Hematopoietic multipotent progenitor cell treated with erythropoietin and hydrocortisone succinate and interleukin-3 and kit ligand, for 17 days (in vitro differentiated cells): ENCODE measurements around the gene LPCAT2.

Experiments
- DNase-seq: peaks from one replicate; pipeline ENCODE4 v3.0.0-alpha.2; 2015; ENCODE audit warnings: low spot score

LPCAT2 gene

DNA sequence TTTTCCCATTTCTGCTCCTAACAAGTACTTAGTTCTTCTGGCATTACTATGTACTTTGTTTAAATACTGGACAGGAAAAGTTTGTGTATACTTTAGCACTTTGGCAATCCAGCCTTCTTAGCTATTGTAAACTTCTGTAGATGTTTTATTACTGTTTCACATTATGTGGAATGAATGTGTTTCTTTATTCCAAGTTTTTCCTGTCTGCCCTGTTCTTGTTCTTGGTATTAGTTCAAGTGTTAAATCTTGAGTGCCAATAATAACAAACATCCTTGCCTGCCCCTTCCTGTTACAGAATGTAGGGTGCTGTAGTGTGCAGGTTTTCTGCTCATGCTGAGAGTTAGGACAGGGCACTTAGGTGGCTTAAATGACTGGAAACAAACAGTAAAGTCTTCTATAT lies 50.4 kb downstream of the LPCAT2 start:
- DNase-seq = no peak

- no peak for DNase-seq
These were observed 51.2 kb downstream of the LPCAT2 start for GRCh38 chr16:55559933-55560516.

DNA sequence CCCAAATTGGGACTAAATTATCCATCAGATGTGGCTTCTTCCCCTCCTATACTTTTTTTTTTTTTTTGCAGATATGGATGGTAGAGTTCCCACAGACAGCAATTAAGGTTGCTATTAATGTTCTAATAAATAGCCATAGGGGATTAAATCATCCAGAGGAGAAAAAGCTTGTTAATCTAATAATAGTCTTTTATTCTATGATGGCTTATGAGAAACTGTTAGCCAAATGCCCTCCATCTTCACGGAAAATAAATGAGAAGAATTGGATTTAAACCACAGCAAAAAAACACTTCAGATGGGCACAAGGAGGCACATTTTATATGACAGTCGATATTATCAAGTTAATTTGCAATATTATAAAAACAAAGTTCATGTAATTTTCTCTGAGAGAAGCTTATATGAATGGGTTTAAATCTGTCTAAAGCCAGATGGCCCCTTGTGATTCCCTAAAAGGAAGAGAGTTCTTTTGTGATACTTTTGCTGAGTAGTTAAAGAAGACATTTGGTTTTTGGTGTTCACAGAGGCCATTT lies 52.5 kb downstream of the LPCAT2 start:
- no peak for DNase-seq

DNA sequence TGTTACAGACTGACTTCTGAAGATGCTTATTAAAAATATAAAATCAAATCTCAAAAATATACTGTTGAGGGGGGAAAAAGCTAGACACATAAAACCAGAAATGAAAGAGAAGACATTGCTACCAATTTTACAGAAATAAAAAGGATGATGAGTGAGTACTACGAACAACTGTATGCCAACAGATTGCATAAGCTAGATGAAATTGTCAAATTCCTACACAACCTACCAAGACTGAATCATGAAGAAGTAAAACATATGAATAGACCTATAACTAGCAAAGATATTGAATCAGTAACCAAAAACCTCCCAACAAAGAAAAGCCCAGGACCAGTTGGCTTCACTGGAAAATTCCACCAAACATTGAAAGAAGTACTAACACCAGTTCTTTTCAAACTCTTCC lies 54.1 kb downstream of the LPCAT2 start:
- DNase-seq = no peak

- no peak for DNase-seq
These were observed 54.9 kb downstream of the LPCAT2 start for GRCh38 chr16:55563797-55564196.

GRCh38 chr16:55565086-55565485 lies 56.2 kb downstream of the LPCAT2 start:
- DNase-seq = no peak

DNA sequence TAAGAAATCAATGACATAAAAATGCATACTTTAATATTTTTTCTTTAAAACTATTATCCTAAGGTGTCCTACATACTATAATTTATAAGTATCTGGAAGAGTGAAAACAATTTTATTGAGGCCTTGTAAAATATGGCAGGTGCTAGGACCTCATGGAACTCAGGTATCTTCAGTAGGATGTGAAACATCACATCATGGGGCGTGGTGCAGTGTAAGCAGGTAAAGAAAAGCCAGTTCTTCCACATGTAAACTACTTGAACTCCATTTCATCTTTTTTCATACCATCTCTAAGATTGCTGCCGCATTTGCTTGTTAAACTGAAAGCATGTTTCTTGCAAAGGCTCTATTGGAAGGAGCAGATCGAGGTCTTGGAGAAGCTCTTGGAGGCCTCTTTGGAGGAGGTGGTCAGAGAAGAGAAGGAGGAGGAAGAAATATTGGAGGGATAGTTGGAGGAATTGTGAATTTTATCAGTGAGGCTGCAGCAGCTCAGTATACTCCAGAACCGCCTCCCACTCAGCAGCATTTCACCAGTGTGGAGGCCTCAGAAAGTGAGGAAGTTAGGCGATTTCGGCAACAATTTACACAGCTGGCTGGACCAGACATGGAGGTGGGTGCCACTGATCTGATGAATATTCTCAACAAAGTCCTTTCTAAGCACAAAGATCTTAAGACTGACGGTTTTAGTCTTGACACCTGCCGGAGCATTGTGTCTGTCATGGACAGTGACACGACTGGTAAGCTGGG lies 57.7 kb downstream of the LPCAT2 start, which contains the start of gene CAPNS2:
TSS of gene CAPNS2 (plus strand) at position 253 of the 744 bp plus-strand sequence. CDS start at position 326, 73 bp downstream.
- no peak for DNase-seq

- no peak for DNase-seq
These were observed 58.5 kb downstream of the LPCAT2 start for GRCh38 chr16:55567382-55567781.

GRCh38 chr16:55568207-55568606 lies 59.3 kb downstream of the LPCAT2 start:
- DNase-seq = no peak

GRCh38 chr16:55569025-55569424 lies 60.2 kb downstream of the LPCAT2 start:
- no peak for DNase-seq

DNA sequence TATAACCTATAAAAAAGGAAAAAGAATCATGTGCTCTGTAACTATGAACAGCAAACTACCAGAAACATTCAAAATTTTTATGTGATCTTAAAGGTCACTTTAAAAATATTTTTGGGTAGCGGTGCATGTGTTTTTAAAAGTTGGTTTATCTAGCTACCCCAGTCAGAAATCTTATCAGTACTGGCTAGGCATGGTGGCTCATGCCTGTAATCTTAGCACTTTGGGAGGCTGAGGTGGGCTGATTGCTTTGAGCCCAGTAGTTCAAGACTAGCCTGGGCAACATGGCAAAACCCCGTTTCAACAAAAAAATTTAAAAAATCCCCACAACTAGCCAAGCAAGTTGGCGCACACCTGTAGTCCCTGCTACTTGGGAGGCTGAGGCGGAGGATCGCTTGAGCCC lies 61.3 kb downstream of the LPCAT2 start:
- DNase-seq = no peak

- DNase-seq = no peak
These were observed 62.5 kb downstream of the LPCAT2 start for GRCh38 chr16:55571191-55571897.

- no peak for DNase-seq
These were observed 63.6 kb downstream of the LPCAT2 start for GRCh38 chr16:55572439-55572838.

- no peak for DNase-seq
These were observed 65.9 kb downstream of the LPCAT2 start for GRCh38 chr16:55574811-55575210.

DNA sequence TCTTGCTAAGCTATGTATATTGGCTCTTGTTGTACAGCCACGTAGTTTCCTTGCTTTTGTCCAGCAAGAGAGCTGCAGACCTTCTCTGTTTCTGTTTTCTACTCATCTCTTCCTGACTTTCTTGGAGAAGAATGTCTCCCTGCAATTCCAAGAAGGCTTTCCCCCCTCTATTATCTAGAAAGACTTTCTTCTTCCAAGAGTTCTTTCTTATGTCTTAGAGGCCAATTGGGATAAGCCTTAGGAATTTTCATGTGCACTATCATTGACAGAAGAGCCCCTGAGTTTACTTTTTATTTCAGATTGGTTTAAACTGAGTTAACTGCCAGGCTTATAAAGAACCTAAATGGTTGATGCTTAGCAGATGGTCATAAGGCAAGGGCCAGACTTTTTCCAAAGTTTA lies 66.6 kb downstream of the LPCAT2 start:
- no peak for DNase-seq

DNA sequence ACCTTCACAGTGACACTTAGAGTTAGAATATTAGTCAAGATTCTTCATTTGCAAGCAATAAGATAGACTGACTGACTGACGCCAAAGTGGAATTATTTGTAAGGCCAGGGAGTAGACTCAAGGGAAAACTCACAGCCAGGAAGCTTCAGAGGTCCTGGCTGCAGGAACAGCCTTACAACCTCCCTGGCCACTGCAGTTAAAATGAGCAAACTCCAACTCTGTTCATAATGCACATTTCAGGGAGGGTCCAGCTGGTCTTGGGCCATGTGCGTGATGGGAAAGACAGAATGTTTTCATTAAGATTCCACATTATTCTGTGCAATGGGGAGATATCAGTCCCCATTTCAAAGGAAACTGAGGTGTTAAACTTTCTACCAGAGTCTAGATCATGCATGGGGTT lies 67.5 kb downstream of the LPCAT2 start:
- DNase-seq = no peak

DNA sequence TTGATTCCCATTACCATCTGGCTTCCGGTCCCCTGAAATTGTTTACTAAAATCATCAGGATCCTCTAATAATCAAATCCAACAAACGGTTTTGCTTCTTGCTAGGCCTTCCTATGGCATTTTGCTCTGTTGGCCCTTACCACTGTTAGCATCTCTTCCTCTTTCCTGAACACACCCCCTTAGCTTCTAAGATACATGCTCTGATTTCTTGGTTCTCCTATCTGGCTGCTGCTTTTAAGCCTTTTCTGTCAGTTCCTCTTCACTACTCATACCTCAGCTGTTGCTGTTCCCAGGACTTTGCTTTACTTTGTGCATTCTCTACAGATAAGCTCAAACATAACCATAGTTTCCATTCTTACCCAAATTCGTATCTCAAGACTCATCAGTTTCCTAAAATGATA lies 69.0 kb downstream of the LPCAT2 start:
- DNase-seq = no peak

DNA sequence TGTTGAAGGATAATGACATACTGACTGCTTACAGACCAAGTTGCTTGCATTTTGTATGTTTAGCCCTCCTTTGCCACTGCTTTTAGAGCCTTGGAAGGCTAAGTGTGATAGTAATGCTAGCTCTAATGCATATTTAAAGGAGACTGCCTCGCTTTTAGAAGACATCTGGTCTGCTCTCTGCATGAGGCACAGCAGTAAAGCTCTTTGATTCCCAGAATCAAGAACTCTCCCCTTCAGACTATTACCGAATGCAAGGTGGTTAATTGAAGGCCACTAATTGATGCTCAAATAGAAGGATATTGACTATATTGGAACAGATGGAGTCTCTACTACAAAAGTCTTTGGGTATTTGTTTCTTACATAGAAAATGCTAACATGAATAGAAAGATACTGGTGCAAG lies 76.8 kb downstream of the LPCAT2 start:
- DNase-seq = no peak

DNA sequence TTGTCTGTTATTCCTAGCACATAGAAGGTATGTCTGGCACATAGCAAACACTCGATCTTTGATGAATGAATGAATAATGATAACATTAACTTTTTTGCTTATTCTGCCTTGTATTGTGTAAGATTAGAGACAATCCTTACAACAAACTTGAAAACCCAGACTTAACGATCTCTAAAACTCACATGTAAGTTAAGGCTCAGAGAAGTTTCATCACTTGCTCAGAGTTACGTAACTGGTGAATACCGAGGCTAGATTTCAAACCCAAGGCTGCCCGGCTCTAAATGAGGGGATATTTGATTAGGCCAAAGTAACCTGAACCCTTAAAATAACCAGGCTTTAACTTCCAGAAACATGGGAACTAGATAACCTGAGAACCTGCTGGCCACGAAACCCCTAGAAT lies 79.9 kb downstream of the LPCAT2 start:
- no peak for DNase-seq

- DNase-seq = no peak
These were observed 83.4 kb downstream of the LPCAT2 start for GRCh38 chr16:55592306-55592705.

GRCh38 chr16:55597928-55598327 lies 89.1 kb downstream of the LPCAT2 start:
- DNase-seq = no peak

DNA sequence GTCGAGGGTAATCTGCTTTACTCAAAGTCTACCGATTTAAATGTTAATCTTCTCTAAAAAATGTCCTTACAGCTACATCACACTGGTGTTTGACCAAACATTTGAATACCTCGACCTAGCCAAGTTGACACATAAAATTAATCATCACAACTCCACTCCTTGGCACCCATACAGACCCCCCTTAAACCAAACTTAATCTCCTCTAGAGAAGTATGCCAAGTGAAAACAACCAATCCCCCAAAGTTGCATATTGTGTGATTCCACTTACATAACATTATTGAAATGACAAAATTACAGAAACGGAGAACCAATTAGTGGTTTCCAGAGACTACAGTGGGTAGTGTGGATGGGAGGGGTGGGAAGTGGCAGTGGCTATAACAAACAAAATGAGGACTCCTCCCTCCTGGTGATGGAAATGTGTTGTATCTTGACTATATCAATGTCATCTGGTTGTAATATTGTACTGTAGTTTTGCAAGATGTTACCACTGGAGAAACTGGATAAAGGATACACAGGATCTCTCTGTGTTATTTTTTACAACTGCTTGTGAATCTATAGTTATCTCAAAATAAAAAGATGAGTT lies 97.0 kb downstream of the LPCAT2 start:
- no peak for DNase-seq
